Measurements from ENCODE around the gene ZSCAN32.

Gene ZSCAN32

GRCh38 chr16:3400779-3401688, at the start of gene ZSCAN32, which contains the start of gene ZNF174:
Gene ZSCAN32, minus strand, starts transcription at chr16:3401004. Its CDS starts 3,447 bp downstream, at chr16:3397557.
Gene ZNF174, plus strand, starts transcription at chr16:3401215. Its CDS starts 790 bp downstream, at chr16:3402005.
- DNase-seq (ENCODE audit: low read depth, low spot score), result peak; percentile 97

- no peak for DNase-seq (ENCODE audit: low read depth, low spot score)
Measured at GRCh38 chr16:3444032-3444388, 43.2 kb upstream of the ZSCAN32 start.

DNA sequence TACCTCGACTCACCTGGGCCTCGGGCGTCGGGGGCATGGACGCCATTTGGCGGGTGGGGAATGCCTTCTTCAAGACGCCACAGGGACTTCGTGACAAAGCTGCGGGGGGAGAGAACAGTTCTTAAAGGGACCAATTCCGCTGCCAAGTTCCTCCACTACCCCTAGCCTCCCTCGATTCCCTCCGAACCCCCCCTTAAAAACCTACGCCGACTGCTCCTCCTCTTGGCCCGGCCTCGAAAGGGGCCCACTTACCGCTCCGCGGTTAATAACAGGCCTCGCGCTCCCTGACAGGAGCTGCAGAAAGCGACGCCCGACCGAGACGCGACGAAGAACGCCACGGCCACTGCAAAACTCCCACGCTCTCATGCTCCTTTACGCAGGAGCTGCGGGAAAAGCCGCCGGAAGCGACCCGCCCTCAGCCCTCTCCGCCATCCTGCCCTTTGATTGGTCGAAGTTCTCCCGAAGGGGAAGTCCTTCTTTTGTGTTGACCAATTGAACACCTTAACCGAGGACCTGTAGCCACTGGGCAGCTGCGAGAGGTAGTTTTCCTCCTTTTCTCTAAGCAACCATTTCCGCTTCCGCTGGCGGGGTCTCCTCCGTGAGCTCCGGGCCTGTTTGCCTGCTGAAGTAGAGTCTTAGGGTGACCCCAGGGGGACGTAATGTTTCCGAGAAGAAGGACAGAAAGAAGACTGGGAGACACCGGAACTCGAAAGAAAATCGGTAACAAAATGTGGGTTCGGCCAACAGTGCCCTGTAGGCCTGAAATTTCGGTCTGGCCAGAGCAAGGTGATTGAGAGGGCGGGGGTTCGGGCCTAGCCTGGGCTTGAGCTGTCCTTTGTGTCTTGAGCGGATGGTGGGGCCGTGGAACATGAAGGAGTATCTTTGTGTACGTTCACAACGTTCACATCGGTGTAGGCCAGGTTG, 42.6 kb upstream of the ZSCAN32 start, which contains the start of the genes NAA60 and ZNF597:
Gene NAA60 (plus strand): TSS at position 573 of the 924 bp plus-strand sequence. CDS start 32,548 bp downstream, outside the sequence.
Gene ZNF597 (minus strand): TSS at position 397 of the 924 bp plus-strand sequence. CDS start 351 bp downstream, at position 46.
- DNase-seq (ENCODE audit: low read depth, low spot score), result no peak

DNA sequence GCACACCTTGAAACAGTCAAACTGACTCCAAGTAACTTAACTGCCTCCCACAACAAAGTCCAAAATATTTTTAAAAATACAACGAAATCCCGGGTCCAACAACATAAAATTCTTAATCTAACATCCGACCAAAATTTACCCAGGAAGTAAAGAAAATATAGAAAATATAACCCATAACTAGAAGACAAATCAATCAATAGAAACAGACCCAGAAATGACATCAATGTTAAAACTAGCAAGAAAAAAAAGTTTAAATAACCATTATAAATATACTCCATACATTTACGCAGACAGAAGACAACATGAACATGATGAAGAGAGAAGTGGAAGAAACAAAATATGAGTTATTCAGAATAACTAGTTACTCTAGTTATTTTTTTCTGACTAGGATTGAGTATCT, 38.8 kb upstream of the ZSCAN32 start:
- DNase-seq (ENCODE audit: low read depth, low spot score), result no peak

- DNase-seq (ENCODE audit: low read depth, low spot score), result no peak
Measured at GRCh38 chr16:3434373-3434772, 33.6 kb upstream of the ZSCAN32 start.

DNA sequence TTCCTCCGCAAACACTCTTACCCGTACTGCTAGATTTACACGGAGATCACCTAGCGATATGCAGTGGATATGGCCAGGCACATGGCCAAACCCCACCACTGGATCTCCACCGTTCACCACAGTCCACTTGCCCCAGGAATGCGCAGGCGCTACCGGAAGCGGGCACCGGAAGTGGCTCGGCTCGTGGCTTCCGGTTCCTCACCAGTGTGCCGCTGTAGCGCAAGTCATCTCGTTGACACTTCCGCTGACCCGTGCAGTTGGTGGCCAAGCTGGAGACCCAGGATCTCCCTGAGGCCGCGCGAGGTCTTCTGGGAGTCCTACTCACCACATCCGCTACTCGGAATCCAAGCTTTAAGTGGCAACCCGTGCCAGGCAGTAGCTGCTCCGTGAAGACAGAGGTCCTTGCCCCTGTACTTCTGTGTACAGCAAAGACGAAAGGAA, 31.0 kb upstream of the ZSCAN32 start:
- no peak for DNase-seq (ENCODE audit: low read depth, low spot score)

- DNase-seq (ENCODE audit: low read depth, low spot score), result no peak
Measured at GRCh38 chr16:3413730-3414379, 13.1 kb upstream of the ZSCAN32 start.

DNA sequence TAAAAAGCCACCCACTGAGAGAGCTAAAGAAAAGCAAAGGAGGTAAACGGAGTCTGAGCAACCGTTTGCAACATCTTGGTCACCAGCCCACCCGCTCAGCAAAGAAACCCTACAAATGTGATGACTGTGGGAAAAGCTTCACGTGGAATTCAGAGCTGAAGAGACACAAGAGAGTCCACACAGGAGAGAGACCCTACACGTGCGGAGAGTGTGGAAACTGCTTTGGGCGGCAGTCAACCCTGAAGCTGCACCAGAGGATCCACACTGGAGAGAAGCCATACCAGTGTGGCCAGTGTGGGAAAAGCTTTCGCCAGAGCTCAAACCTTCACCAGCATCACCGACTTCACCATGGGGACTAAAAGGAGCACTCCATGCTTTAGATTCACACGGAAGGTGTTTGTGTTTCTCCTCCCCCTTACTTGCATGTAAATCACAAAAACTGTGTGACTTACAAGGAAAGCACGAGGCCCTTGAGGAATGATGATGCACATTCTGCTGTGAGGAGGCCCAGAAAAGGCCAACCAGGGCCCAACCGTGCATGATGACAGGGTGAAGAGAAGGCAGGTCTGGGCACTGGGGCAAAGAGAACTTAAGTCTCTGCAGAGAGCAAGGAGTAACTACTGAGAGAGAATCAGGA, 7.9 kb upstream of the ZSCAN32 start:
- no peak for DNase-seq (ENCODE audit: low read depth, low spot score)

GRCh38 chr16:3401719-3402397, 1.1 kb upstream of the ZSCAN32 start:
- no peak for DNase-seq (ENCODE audit: low read depth, low spot score)

DNA sequence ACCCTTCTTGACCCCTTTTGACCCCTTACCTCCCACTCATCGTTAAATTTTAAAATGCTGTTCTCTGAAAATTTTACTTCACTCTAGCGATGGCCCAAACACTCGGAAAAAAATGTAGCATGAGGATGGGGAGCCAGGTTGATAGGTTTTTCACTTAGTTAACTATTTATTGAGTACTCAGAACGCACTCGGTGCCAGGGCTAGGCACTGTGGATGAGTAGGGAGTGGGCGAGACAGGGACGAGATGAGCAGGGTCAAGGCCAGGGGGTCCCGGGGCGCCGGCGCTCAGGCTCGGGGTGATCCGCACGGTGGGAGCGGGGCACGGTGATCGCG, 392 bp downstream of the ZSCAN32 start:
- DNase-seq (ENCODE audit: low read depth, low spot score), result no peak

DNA sequence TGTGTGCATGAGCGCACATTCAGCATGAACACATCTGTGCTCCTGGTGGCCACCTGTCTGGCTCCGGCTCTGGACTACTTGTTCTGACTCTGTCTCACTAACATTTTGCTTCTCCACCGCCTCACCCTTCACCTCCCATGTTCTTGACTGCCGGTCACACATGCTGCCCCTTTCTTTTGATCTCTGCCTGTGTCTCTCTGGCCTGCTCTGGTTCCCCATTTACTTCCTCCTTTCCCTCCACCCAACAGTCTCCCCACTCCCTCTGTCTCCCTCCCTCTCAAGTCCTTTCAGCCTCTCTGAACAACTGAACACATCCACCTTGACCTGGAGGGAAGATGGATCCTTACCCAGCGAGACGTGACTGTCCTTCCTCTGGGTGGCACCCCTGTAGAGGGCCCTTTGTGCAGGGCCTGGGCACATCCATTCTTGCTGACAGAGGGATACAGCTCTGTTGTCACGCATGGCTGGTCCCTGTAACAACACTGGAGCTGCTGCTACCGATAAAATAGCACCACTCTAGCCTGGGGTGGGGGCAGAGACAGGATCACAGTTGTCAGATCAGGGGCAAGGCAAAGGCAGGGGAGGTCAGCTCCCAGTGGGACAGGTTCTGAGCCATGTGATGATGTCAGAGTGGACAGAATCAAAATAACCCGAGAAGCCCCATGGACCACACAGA, 11.0 kb downstream of the ZSCAN32 start:
- DNase-seq (ENCODE audit: low read depth, low spot score), result no peak

DNA sequence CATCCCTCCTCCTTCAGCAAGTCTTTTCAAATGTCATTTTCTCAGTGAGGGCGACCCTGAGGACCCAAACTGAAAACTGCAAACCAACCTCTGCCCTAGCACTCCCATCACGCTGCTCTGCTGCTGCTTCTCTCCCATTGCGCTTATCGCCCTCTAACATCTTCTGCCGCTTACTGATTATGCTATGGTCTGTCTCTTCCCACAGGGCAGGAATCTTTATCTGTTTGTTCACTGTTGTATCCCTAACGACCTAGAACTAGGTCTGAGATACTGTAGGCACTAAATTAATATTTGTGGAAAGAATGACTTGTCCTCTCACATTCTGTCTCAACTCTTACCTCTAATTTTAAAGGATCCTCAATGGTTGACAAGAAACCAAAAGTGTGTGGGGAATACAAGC, 12.5 kb downstream of the ZSCAN32 start:
- no peak for DNase-seq (ENCODE audit: low read depth, low spot score)

GRCh38 chr16:3383045-3383448, 17.8 kb downstream of the ZSCAN32 start:
- no peak for DNase-seq (ENCODE audit: low read depth, low spot score)

DNA sequence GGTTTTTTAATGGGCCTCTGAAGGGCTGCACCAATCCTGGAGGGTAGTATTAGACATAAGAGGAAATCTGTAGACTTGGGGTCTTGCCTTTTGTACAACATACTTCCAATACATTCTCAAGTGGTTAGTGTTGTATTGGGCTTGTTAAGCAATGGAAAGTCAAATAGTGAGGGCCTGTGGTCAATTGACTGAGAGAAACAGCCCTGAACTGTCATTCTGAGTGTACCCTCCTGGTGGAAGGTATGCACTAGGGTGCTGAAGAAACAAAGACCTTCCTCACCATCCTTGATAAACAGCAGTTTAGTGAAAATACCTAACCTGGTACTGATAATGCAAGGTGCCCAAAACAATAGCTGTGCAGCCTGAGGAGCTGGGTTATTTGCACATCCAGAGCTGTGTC, 22.9 kb downstream of the ZSCAN32 start:
- DNase-seq (ENCODE audit: low read depth, low spot score), result no peak

DNA sequence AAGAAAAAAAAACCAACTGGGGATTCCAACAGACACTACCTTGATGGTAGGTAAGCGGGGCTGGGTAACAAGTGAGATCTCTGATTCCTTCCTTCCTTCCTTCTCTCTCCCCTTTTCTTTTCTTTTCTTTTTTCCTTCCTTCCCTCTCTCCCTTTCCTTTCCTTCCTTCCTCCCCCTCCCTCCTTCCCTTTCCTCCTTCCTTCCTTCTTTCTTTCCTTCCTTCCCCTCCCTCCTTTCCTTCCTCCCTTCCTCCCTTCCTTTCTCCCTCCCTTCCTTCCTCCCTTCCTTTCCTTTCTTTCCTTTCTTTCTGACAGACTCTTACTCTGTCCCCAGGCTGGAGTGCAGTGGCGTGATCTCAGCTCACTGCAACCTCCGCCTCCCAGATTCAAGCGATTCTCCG, 25.1 kb downstream of the ZSCAN32 start:
- no peak for DNase-seq (ENCODE audit: low read depth, low spot score)

DNA sequence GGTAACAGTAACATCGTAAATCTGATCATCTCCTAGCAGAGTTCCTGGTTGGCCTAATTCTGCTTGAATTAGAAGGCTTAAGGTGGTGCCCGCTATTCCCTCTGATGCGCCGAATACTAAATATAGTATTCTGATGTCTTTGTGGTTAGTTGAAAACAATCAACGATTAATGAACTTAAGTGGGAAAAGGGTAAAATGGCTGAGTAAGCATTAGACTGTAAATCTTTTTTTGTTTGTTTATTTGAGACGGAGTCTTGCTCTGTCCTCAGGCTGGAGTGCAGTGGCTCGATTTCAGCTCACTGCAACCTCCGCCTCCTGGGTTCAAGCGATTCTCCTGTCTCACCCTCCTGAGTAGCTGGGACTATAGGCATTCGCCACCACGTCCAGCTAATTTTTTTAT, 31.7 kb downstream of the ZSCAN32 start:
- no peak for DNase-seq (ENCODE audit: low read depth, low spot score)

- peak; percentile 83 for DNase-seq (ENCODE audit: low read depth, low spot score)
Measured at GRCh38 chr16:3364774-3365427, 35.9 kb downstream of the ZSCAN32 start.

- no peak for DNase-seq (ENCODE audit: low read depth, low spot score)
Measured at GRCh38 chr16:3363793-3364192, 37.0 kb downstream of the ZSCAN32 start.

DNA sequence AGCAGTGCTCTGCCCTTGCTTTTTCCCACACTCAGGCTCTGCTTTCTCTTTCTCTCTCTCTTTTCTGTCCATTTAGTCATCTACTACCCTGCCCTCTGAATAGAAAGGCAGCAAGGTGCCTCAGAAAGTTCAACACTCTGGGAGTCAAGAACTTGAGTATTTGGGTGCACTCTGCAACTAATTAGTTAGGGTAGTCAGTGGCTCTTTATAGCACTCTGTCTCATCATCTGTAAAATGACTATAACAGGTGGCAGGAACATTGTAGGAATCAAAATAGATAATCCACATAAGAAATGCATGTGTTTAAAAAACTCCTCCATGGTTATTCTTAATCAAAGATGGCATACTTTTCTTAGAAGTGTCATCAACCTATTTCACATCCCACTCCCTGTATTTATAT, 37.9 kb downstream of the ZSCAN32 start:
- no peak for DNase-seq (ENCODE audit: low read depth, low spot score)

Measured in smooth muscle cell of the brain vasculature (primary cell).